ENCODE measurements around the gene PTPRE. TPM values are rescaled to one million over a fixed set of nuclear protein-coding genes. Genes with fewer than 3 reads are reported as not detected.

PTPRE gene
- total and polyA plus RNA-seq, 2 of the 4 experiments (the other 2 are of a cell fraction): 0.34 to 0.54 TPM

DNA sequence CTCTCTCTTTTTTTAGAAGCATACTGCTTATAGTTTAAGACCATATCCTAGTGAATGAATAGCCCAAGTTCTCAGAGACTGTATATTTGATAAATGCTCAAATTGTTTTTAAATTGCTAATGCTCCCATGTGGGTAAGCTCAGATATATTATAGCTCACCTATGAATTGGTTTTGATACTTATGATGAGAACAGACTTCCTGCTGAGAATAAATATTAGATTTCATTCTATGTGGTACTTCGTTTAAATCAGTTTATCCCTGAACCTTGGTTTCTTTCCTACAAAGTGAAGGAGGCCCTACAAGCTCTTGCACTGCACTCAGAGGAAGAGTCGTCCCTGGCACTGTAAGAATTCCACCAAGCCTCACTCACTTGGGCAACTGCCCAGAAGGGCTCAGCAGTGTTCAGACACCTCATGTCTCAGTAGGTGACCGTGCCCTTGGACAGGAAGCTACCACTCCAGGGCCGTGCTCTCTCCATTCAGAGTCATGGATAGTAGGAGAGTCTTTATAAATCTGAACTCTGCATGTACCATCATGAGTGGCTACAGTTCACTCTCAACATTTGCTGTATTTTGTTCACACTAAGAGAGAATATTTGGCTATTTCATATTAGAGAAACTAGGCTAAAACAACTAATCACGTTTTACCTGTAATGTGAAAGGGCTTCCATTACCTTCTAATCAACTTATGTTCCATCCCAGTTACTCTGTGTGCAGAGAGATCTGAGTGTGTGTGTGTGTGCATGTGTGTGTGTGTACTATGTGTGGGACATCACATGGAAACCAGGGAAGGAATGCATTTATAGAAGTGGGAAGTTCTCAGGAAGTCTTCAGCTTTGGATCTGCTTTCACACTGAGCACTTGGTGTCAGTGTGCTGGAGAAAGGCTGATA is 93.8 kb downstream of the PTPRE start (continued):
- TF ChIP-seq RCOR1 (IDR thresholded peaks at IDR 0.05; ENCODE audit: insufficient replicate concordance, low read length): no peak

DNA sequence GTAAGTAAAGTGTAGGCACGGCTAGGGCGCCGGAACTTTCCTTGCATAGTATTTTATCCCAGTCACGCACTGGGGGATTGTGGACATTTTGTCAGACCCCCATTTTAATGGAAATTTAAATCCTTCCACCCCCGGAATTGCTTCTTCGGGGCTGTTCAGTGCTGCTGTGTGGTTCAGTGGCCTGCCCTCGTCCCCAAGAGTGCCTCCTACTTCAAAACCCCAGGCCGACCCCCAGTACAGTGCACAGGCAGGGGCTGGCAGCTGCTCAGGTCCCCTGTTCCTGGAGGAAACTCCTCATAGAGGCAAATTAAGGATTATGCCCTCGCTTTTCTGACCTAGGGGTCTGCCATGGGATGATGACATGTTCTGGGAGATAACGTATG is 94.5 kb downstream of the PTPRE start:
- H2BK5ac ChIP-seq (ENCODE audit: low read depth, low read length, poor library complexity, severe bottlenecking): no peak overlapping the region
- ATAC-seq (ENCODE audit: low read depth) (no peak), DNase-seq (no peak)
- no peak overlapping the region for H2BK20ac ChIP-seq (ENCODE audit: low read depth, low read length)
- no peak overlapping the region for H3K4me3 ChIP-seq (ENCODE audit: insufficient read depth, low read depth, low read length)
- no peak overlapping the region for H2BK120ac ChIP-seq (ENCODE audit: low read depth, low read length)
- H3K4me1 ChIP-seq (ENCODE audit: control insufficient read depth, insufficient read depth, low read length): no peaks in the 10 kb centered on the region
- H3K27me3 ChIP-seq (ENCODE audit: control insufficient read depth, insufficient read depth, low read length): peaks cover 2% of the 10 kb centered on the region; the same call in 1 of the 2 replicates
- H3K56ac ChIP-seq (ENCODE audit: extremely low read depth, insufficient read depth, low read length): no peak overlapping the region
- H3K4me2 ChIP-seq (ENCODE audit: low read depth, low read length): no peak overlapping the region
- ChIA-PET POLR2A (ENCODE audit: unreplicated experiment) (no interaction called here), CTCF (no interaction called here)
- no peak overlapping the region for H3K27ac ChIP-seq (ENCODE audit: insufficient read depth, low read length)
- no peak overlapping the region for H3K4ac ChIP-seq (ENCODE audit: low read depth, low read length)
- intact Hi-C loops (cut with micrococcal nuclease) (no loop called here), in situ Hi-C loops (cut with MboI; ENCODE audit: low sequenced_read_pairs) (no loop called here), dilution Hi-C loops (cut with HindIII; ENCODE audit: low sequenced_read_pairs, unreplicated experiment) (no loop called here)
- H3K79me1 ChIP-seq (ENCODE audit: low read depth in 1 of 2, low read length in 2 of 2): no peaks in the 10 kb centered on the region
- no peak overlapping the region for H3K18ac ChIP-seq (ENCODE audit: low read depth, low read length)
- no peak overlapping the region for H4K91ac ChIP-seq (ENCODE audit: insufficient read depth, low read depth, low read length)
- no peak overlapping the region for H2AK9ac ChIP-seq (replicated peaks; ENCODE audit: low read depth, low read length, poor library complexity)
- H4K8ac ChIP-seq (ENCODE audit: low read depth in 2 of 2, low read length in 2 of 2): no peak overlapping the region
- no TSS peak for BruUV-seq (replicated peaks)
- no peaks in the 10 kb centered on the region for H3K9me1 ChIP-seq (ENCODE audit: insufficient read depth, low read length)
- no peaks in the 10 kb centered on the region for H3K9me3 ChIP-seq (ENCODE audit: control insufficient read depth, insufficient read depth, low read length)
- 70% methylated on average over 4 of the region's 10 CpGs; no CpG with 5 or more reads in 1 of the 2 experiments for WGBS, 2 experiments (ENCODE audit: extremely low coverage in 2 of 2, insufficient read length in 1 of 2)
- H3K23ac ChIP-seq (ENCODE audit: low read depth, low read length): no peak overlapping the region
- TF ChIP-seq MXI1 (IDR thresholded peaks at IDR 0.05; ENCODE audit: borderline replicate concordance, low read depth, low read length): no peak
- H2AFZ ChIP-seq (replicated peaks; ENCODE audit: low read length, poor library complexity): no peak overlapping the region
- H3K9ac ChIP-seq (ENCODE audit: low read depth, low read length): no peak overlapping the region
- no peak overlapping the region for H2AK5ac ChIP-seq (ENCODE audit: low read depth, low read length)
- H3K36me3 ChIP-seq (ENCODE audit: control insufficient read depth, insufficient read depth, low read length): no peaks in the 10 kb centered on the region
- H2BK15ac ChIP-seq (ENCODE audit: low read depth, low read length): no peak overlapping the region
- no peak overlapping the region for H4K5ac ChIP-seq (ENCODE audit: low read depth, low read length)
- H3K14ac ChIP-seq (replicated peaks; ENCODE audit: low read depth, low read length): no peak overlapping the region
- no peaks in the 10 kb centered on the region for H4K20me1 ChIP-seq (ENCODE audit: insufficient read depth, low read length)
